Measurements from ENCODE around the gene STK40. TPM values are rescaled to one million over a fixed set of nuclear protein-coding genes. Genes with fewer than 3 reads are reported as not detected.

Gene STK40
- total and polyA plus RNA-seq, 2 donors from 2014 or later, result 30.9 to 39.2 TPM

- H3K9ac ChIP-seq (ENCODE audit: low read length in 3 of 3), result no peak overlapping the region
- intact Hi-C loops (cut with DNase I), result no loop called here
- H3K27ac ChIP-seq (ENCODE audit: low read depth in 2 of 2, low read length in 2 of 2), result no peak overlapping the region
- FAIRE-seq (no peak), DNase-seq (no peak)
- no peak overlapping the region for H3K4me3 ChIP-seq (ENCODE audit: low read length in 3 of 3)
- TF ChIP-seq CTCF (IDR thresholded peaks at IDR 0.05; ENCODE audit: borderline replicate concordance, extremely low read depth, insufficient read depth), result no peak
- H3K27me3 ChIP-seq (ENCODE audit: control insufficient read depth, insufficient read depth, low read length), result no peaks in the 10 kb centered on the region
- H3K4me1 ChIP-seq (ENCODE audit: control insufficient read depth in 2 of 3, insufficient read depth in 2 of 3, low read depth in 1 of 3, low read length in 3 of 3), result peaks cover 0 to 8% (median 0%) of the 10 kb centered on the region in 3 donors
- peaks cover 0 to 17% (median 15%) of the 10 kb centered on the region in 3 donors for H3K36me3 ChIP-seq (ENCODE audit: control insufficient read depth in 2 of 3, insufficient read depth in 3 of 3, low read length in 3 of 3)
- H3K9me3 ChIP-seq (ENCODE audit: control insufficient read depth in 2 of 3, insufficient read depth in 1 of 3, low read length in 3 of 3), result no peaks in the 10 kb centered on the region
These were observed 10.6 kb upstream of the STK40 start for GRCh38 chr1:36396359-36396758.

GRCh38 chr1:36393686-36394085, 8.0 kb upstream of the STK40 start:
- no peak overlapping the region for H3K27ac ChIP-seq (ENCODE audit: low read depth in 2 of 2, low read length in 2 of 2)
- no peak for FAIRE-seq

GRCh38 chr1:36392836-36393235, 7.1 kb upstream of the STK40 start:
- FAIRE-seq (no peak), DNase-seq (no peak)
- peaks cover 0 to 8% (median 0%) of the 10 kb centered on the region in 3 donors for H3K4me1 ChIP-seq (ENCODE audit: control insufficient read depth in 2 of 3, insufficient read depth in 2 of 3, low read depth in 1 of 3, low read length in 3 of 3)
- peaks cover 0 to 24% (median 19%) of the 10 kb centered on the region in 3 donors for H3K36me3 ChIP-seq (ENCODE audit: control insufficient read depth in 2 of 3, insufficient read depth in 3 of 3, low read length in 3 of 3)
- H3K27ac ChIP-seq (ENCODE audit: low read depth in 2 of 2, low read length in 2 of 2), result no peak overlapping the region
- no peaks in the 10 kb centered on the region for H3K9me3 ChIP-seq (ENCODE audit: control insufficient read depth in 2 of 3, insufficient read depth in 1 of 3, low read length in 3 of 3)
- TF ChIP-seq CTCF (IDR thresholded peaks at IDR 0.05; ENCODE audit: borderline replicate concordance, extremely low read depth, insufficient read depth), result no peak
- no peak overlapping the region for H3K9ac ChIP-seq (ENCODE audit: low read length in 3 of 3)
- H3K4me3 ChIP-seq (ENCODE audit: low read length in 3 of 3), result no peak overlapping the region
- H3K27me3 ChIP-seq (ENCODE audit: control insufficient read depth, insufficient read depth, low read length), result no peaks in the 10 kb centered on the region
- intact Hi-C loops (cut with DNase I), result no loop called here

More at GRCh38 chr1:36393686-36394085, 8.0 kb upstream of the STK40 start:
- Histone ChIP-seq H3K4me1 (ENCODE audit: control insufficient read depth in 2 of 3, insufficient read depth in 2 of 3, low read depth in 1 of 3, low read length in 3 of 3) (peaks cover 0 to 8% (median 0%) of the 10 kb centered on the region in 3 donors), H3K4me3 (ENCODE audit: low read length in 3 of 3) (no peak overlapping the region), H3K27me3 (ENCODE audit: control insufficient read depth, insufficient read depth, low read length) (no peaks in the 10 kb centered on the region), H3K36me3 (ENCODE audit: control insufficient read depth in 2 of 3, insufficient read depth in 3 of 3, low read length in 3 of 3) (peaks cover 0 to 24% (median 19%) of the 10 kb centered on the region in 3 donors), H3K9me3 (ENCODE audit: control insufficient read depth in 2 of 3, insufficient read depth in 1 of 3, low read length in 3 of 3) (no peaks in the 10 kb centered on the region), H3K9ac (ENCODE audit: low read length in 3 of 3) (no peak overlapping the region)
- peak in 1 of 5 donors; percentile 12 for DNase-seq
- no peak for TF ChIP-seq CTCF (IDR thresholded peaks at IDR 0.05; ENCODE audit: borderline replicate concordance, extremely low read depth, insufficient read depth)
- intact Hi-C loops (cut with DNase I), result no loop called here

- Histone ChIP-seq H3K36me3 (ENCODE audit: control insufficient read depth in 2 of 3, insufficient read depth in 3 of 3, low read length in 3 of 3) (peaks cover 0 to 24% (median 19%) of the 10 kb centered on the region in 3 donors), H3K9ac (ENCODE audit: low read length in 3 of 3) (no peak overlapping the region)
- intact Hi-C loops (cut with DNase I), result no loop called here
These were observed 5.5 kb upstream of the STK40 start for GRCh38 chr1:36391271-36391670.

More at GRCh38 chr1:36391271-36391670, 5.5 kb upstream of the STK40 start:
- TF ChIP-seq CTCF (IDR thresholded peaks at IDR 0.05; ENCODE audit: borderline replicate concordance, extremely low read depth, insufficient read depth), result no peak
- FAIRE-seq, result no peak
- no peak overlapping the region for H3K4me3 ChIP-seq (ENCODE audit: low read length in 3 of 3)
- no peak overlapping the region for H3K27ac ChIP-seq (ENCODE audit: low read depth in 2 of 2, low read length in 2 of 2)
- no peak for DNase-seq
- H3K9me3 ChIP-seq (ENCODE audit: control insufficient read depth in 2 of 3, insufficient read depth in 1 of 3, low read length in 3 of 3), result no peaks in the 10 kb centered on the region
- peaks cover 0 to 11% (median 4%) of the 10 kb centered on the region in 3 donors for H3K4me1 ChIP-seq (ENCODE audit: control insufficient read depth in 2 of 3, insufficient read depth in 2 of 3, low read depth in 1 of 3, low read length in 3 of 3)
- no peaks in the 10 kb centered on the region for H3K27me3 ChIP-seq (ENCODE audit: control insufficient read depth, insufficient read depth, low read length)
